GM12878 (cell line): Measurements from ENCODE around the gene MGME1. TPM values are rescaled to one million over a fixed set of nuclear protein-coding genes. Genes with fewer than 3 reads are reported as not detected.

Experiments
- BCL11A ChIP-seq: IDR thresholded peaks from 2 replicates; pipeline ENCODE4 v1.6.1; 2011; ENCODE audit warnings: low read depth, low read length
- CHD2 ChIP-seq: IDR thresholded peaks from 2 replicates; pipeline ENCODE4 v1.6.1; 2011; ENCODE audit warnings: low read depth, low read length, improper control_type of control experiment, borderline replicate concordance
- IKZF2 ChIP-seq, 2 experiments: fragments of 450-650 bp; IDR thresholded peaks; 2 replicates each; pipeline ENCODE4 v1.6.1; 2017; ENCODE audit warnings: mild to moderate bottlenecking in 2 of 2, moderate library complexity in 2 of 2
- MEF2A ChIP-seq: IDR thresholded peaks from 2 replicates; pipeline ENCODE4 v1.6.1; 2011; ENCODE audit warnings: low read depth, mild to moderate bottlenecking, low read length, moderate library complexity; ENCODE audit not compliant: insufficient read depth
- MEF2B ChIP-seq: fragments of 450-650 bp; IDR thresholded peaks from 2 replicates; pipeline ENCODE4 v1.6.1; 2018; ENCODE audit warnings: mild to moderate bottlenecking, moderate library complexity; ENCODE audit not compliant: partially characterized antibody, poor library complexity, severe bottlenecking
- MXI1 ChIP-seq: fragments of 150-350 bp; IDR thresholded peaks from 2 replicates; pipeline ENCODE4 v1.6.1; 2011; ENCODE audit warnings: low read depth, mild to moderate bottlenecking, inconsistent platforms, low read length, improper control_type of control experiment
- NFYA ChIP-seq: IDR thresholded peaks from 2 replicates; pipeline ENCODE4 v1.6.1; 2011; ENCODE audit warnings: low read depth, mild to moderate bottlenecking, low read length, improper control_type of control experiment, borderline replicate concordance
- NR2C1 ChIP-seq: fragments of 450-650 bp; IDR thresholded peaks from 2 replicates; pipeline ENCODE4 v1.6.1; 2017; ENCODE audit warnings: antibody characterized with exemption, mild to moderate bottlenecking, moderate library complexity
- RB1 ChIP-seq: fragments of 450-650 bp; formaldehyde crosslinking; IDR thresholded peaks from 2 replicates; pipeline ENCODE4 v1.6.1; 2017; ENCODE audit warnings: mild to moderate bottlenecking, borderline replicate concordance
- SP1 ChIP-seq: IDR thresholded peaks from one replicate; pipeline ENCODE4 v1.6.1; 2011; ENCODE audit warnings: low read depth, low read length
- SREBF1 ChIP-seq: IDR thresholded peaks from 2 replicates; pipeline ENCODE4 v1.6.1; 2012; ENCODE audit warnings: mild to moderate bottlenecking, low read length
- polyA plus RNA-seq, 11 experiments: library from polyadenylated mRNA; depleted of rRNA in 4 of 11; unstranded in 6 of 11; stranded (reverse) in 5 of 11; fragments of >200 nt; fragmentation: Nextera tagmentation in 4 of 11; fragmentation: Illumina TruSeq in 1 of 11; extraction: Ambion mirVana in 4 of 11; extraction: Trizol in 1 of 11; gene quantifications; 1 replicate in 1 of 11; 2 replicates in 10 of 11; pipeline versions ENCODE4 v1.2.1 to v1.2.3, GENCODE V29; 2011 to 2016; ENCODE audit warnings: inconsistent platforms in 2 of 11, missing spikeins in 2 of 11, low read depth in 1 of 11
- total RNA-seq, 4 experiments: library from RNA; depleted of rRNA in 3 of 4; stranded (reverse); fragments of >200 nt in 3 of 4; fragmentation: Illumina TruSeq in 1 of 4; extraction: Trizol in 1 of 4; gene quantifications; 2 replicates each; pipeline versions ENCODE4 v1.2.1 to v1.2.3, GENCODE V29; 2013 to 2021
- TF ChIP-seq, protein P1 (sequence below): IDR thresholded peaks from 2 replicates; pipeline ENCODE4 v1.6.1; 2012; ENCODE audit warnings: improper control_type of control experiment, low read depth, low read length; ENCODE audit not compliant: insufficient replicate concordance
- TF ChIP-seq, protein P2 (sequence below), 3 experiments: IDR thresholded peaks in 2 of 3; conservative IDR thresholded peaks in 1 of 3; 2 replicates each; pipeline ENCODE4 v1.5.1; 2011; ENCODE audit warnings: low read depth in 3 of 3, low read length in 3 of 3, mild to moderate bottlenecking in 3 of 3, control low read depth in 2 of 3, moderate library complexity in 2 of 3, inconsistent platforms in 1 of 3, mixed read lengths in 1 of 3; ENCODE audit not compliant: control insufficient read depth in 2 of 3, insufficient read depth in 1 of 3; ENCODE audit errors: extremely low read depth in 1 of 3
- TF ChIP-seq, protein P3 (sequence below): IDR thresholded peaks from 2 replicates; pipeline ENCODE4 v1.6.1; 2011; ENCODE audit warnings: low read depth, mild to moderate bottlenecking, low read length, moderate library complexity, borderline replicate concordance; ENCODE audit errors: extremely low read depth
- TF ChIP-seq, protein P4 (sequence below): fragments of 450-650 bp; IDR thresholded peaks from 2 replicates; pipeline ENCODE4 v1.6.1; 2017; ENCODE audit warnings: mild to moderate bottlenecking, moderate library complexity

Gene MGME1
- total and polyA plus RNA-seq, 10 of the 15 experiments (the other 5 are each of a cell fraction or from before 2014, with no cell fraction given), result 13.4 to 44.8 (median 30.6) TPM

DNA sequence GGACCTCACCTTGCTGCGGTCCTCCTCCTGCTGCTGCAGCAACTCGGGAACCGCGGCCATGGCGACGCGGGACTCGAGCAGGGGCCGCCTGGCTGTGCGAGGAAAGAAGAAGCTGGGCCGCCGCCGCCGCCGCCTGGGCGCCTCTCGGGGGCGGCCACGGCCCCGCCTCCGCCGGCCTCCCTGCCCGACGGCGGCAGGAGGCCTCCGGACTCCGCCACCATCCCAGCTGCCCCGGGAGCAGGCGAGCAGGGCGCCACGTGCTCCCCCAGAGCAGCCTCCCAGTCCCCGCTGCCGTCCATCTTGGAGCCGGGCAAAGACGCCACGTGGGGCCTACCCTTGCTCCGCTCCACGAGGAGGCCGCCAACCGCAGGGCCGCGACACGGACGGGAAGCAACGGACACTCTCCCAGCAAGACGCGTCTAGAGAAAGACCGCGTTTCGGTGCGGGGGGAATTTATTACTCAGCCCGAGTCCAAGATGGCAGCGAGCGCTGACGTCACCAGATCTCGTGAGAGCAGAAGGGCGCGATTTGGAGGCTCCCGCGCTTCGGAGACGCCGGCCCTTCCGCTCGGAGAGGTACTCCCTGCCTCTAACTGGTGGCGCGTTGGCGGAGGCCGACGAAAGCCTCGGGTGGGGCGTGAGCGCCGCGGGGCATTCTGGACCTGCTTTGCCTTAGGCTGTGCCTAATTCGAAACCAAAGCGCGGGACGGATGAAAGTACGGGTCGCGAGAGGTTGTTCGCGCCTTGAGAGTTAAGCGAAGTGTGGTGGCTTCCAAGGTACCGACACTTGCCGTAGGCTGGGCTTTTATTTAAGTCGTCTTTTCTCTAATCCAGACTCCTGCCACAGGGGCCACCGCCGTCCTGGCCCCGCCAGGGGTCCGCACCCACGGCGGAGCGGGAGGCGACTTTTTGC is at the start of gene MGME1, which contains the start of gene SNX5 (continued):
- TF ChIP-seq, protein P1, sequence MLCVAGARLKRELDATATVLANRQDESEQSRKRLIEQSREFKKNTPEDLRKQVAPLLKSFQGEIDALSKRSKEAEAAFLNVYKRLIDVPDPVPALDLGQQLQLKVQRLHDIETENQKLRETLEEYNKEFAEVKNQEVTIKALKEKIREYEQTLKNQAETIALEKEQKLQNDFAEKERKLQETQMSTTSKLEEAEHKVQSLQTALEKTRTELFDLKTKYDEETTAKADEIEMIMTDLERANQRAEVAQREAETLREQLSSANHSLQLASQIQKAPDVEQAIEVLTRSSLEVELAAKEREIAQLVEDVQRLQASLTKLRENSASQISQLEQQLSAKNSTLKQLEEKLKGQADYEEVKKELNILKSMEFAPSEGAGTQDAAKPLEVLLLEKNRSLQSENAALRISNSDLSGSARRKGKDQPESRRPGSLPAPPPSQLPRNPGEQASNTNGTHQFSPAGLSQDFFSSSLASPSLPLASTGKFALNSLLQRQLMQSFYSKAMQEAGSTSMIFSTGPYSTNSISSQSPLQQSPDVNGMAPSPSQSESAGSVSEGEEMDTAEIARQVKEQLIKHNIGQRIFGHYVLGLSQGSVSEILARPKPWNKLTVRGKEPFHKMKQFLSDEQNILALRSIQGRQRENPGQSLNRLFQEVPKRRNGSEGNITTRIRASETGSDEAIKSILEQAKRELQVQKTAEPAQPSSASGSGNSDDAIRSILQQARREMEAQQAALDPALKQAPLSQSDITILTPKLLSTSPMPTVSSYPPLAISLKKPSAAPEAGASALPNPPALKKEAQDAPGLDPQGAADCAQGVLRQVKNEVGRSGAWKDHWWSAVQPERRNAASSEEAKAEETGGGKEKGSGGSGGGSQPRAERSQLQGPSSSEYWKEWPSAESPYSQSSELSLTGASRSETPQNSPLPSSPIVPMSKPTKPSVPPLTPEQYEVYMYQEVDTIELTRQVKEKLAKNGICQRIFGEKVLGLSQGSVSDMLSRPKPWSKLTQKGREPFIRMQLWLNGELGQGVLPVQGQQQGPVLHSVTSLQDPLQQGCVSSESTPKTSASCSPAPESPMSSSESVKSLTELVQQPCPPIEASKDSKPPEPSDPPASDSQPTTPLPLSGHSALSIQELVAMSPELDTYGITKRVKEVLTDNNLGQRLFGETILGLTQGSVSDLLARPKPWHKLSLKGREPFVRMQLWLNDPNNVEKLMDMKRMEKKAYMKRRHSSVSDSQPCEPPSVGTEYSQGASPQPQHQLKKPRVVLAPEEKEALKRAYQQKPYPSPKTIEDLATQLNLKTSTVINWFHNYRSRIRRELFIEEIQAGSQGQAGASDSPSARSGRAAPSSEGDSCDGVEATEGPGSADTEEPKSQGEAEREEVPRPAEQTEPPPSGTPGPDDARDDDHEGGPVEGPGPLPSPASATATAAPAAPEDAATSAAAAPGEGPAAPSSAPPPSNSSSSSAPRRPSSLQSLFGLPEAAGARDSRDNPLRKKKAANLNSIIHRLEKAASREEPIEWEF, result no peak
- TF ChIP-seq, protein P2, sequence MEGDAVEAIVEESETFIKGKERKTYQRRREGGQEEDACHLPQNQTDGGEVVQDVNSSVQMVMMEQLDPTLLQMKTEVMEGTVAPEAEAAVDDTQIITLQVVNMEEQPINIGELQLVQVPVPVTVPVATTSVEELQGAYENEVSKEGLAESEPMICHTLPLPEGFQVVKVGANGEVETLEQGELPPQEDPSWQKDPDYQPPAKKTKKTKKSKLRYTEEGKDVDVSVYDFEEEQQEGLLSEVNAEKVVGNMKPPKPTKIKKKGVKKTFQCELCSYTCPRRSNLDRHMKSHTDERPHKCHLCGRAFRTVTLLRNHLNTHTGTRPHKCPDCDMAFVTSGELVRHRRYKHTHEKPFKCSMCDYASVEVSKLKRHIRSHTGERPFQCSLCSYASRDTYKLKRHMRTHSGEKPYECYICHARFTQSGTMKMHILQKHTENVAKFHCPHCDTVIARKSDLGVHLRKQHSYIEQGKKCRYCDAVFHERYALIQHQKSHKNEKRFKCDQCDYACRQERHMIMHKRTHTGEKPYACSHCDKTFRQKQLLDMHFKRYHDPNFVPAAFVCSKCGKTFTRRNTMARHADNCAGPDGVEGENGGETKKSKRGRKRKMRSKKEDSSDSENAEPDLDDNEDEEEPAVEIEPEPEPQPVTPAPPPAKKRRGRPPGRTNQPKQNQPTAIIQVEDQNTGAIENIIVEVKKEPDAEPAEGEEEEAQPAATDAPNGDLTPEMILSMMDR (IDR thresholded peaks at IDR 0.05 in 2 of 3, conservative IDR thresholded peaks at IDR 0.05 in 1 of 3; ENCODE audit: control insufficient read depth in 2 of 3, extremely low read depth in 1 of 3, insufficient read depth in 1 of 3, low read depth in 3 of 3, low read length in 3 of 3), result no peak
- TF ChIP-seq MEF2B (peak; percentile 42), CHD2 (peak; percentile 99), IKZF2 (IDR thresholded peaks at IDR 0.05) (peak in 1 of 2 experiments; percentile 36; a peak in 1 of 4 replicates), RB1 (peak; percentile 45; the same call in 1 of the 2 replicates), SP1 (peak; percentile 20), MEF2A (0 out of 2 replicates have a peak, but pooled peaks have one; percentile 16), NR2C1 (peak; percentile 90), BCL11A (no peak), SREBF1 (no peak), NFYA (no peak), MXI1 (peak; percentile 85)
- TF ChIP-seq, protein P3, sequence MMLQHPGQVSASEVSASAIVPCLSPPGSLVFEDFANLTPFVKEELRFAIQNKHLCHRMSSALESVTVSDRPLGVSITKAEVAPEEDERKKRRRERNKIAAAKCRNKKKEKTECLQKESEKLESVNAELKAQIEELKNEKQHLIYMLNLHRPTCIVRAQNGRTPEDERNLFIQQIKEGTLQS, result peak; percentile 46; the same call in 1 of the 2 replicates
- TF ChIP-seq, protein P4, sequence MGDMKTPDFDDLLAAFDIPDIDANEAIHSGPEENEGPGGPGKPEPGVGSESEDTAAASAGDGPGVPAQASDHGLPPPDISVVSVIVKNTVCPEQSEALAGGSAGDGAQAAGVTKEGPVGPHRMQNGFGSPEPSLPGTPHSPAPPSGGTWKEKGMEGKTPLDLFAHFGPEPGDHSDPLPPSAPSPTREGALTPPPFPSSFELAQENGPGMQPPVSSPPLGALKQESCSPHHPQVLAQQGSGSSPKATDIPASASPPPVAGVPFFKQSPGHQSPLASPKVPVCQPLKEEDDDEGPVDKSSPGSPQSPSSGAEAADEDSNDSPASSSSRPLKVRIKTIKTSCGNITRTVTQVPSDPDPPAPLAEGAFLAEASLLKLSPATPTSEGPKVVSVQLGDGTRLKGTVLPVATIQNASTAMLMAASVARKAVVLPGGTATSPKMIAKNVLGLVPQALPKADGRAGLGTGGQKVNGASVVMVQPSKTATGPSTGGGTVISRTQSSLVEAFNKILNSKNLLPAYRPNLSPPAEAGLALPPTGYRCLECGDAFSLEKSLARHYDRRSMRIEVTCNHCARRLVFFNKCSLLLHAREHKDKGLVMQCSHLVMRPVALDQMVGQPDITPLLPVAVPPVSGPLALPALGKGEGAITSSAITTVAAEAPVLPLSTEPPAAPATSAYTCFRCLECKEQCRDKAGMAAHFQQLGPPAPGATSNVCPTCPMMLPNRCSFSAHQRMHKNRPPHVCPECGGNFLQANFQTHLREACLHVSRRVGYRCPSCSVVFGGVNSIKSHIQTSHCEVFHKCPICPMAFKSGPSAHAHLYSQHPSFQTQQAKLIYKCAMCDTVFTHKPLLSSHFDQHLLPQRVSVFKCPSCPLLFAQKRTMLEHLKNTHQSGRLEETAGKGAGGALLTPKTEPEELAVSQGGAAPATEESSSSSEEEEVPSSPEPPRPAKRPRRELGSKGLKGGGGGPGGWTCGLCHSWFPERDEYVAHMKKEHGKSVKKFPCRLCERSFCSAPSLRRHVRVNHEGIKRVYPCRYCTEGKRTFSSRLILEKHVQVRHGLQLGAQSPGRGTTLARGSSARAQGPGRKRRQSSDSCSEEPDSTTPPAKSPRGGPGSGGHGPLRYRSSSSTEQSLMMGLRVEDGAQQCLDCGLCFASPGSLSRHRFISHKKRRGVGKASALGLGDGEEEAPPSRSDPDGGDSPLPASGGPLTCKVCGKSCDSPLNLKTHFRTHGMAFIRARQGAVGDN, result peak; percentile 50
